HCT116 (cell line): ENCODE measurements around the gene NCMAP. TPM values are rescaled to one million over a fixed set of nuclear protein-coding genes. Genes with fewer than 3 reads are reported as not detected.

Source experiments
- ATAC-seq: fragments of 200-7000 bp; cut with Tn5 transposase; 2 replicates; pipeline ENCODE4 v1.9.1; 2020; ENCODE audit warnings: mild to moderate bottlenecking, moderate library complexity
- BruUV-seq: library from RNA; stranded (reverse); fragments of 400-500 nt; replicated peaks from 2 replicates; lab custom pipeline; 2021; lab: Mats Ljungman, UMichigan
- CTCF ChIA-PET: fragments of 300-600 bp; sonication (Branson Sonifier 250); formaldehyde crosslinking; loops from one replicate; lab custom pipeline; 2021; ENCODE audit warnings: antibody characterized with exemption; lab: Charles Lee
- POLR2A ChIA-PET: fragments of 300-600, 350-600 bp; sonication (Branson Sonifier 250); formaldehyde crosslinking; loops from one replicate; lab custom pipeline; 2021; ENCODE audit warnings: antibody characterized with exemption; lab: Charles Lee
- RAD21 ChIA-PET, 2 experiments: fragments of 300-600 bp; sonication (Branson Sonifier 250); formaldehyde crosslinking; loops; one replicate each; lab custom pipeline; 2023; ENCODE audit warnings: low total read pairs in 2 of 2; ENCODE audit not compliant: uncharacterized antibody in 2 of 2, unreplicated experiment in 2 of 2, low non-redundant PET in 1 of 2; lab: Charles Lee
- DNase-seq: peaks from one replicate; pipeline ENCODE4 v3.0.0-alpha.2; 2010; ENCODE audit warnings: low read depth, low spot score
- H2AFZ ChIP-seq: fragments of 200-600 bp; shearing (Covaris generic), sonication (generic); 2 replicates; pipeline ENCODE4 v1.6.1; 2017; ENCODE audit warnings: low read depth, mixed run types, mixed read lengths, antibody characterized with exemption, low read length; ENCODE audit not compliant: poor library complexity, severe bottlenecking
- H3K27ac ChIP-seq: 2 replicates; pipeline ENCODE4 v1.5.1; 2012; ENCODE audit warnings: low read depth, low read length
- H3K27me3 ChIP-seq: fragments of 200-600 bp; sonication (generic); 2 replicates; pipeline ENCODE4 v1.6.1; 2016; ENCODE audit warnings: mixed run types, low read length, mixed read lengths; ENCODE audit not compliant: insufficient read depth
- H3K36me3 ChIP-seq, 2 experiments: fragments of 200-500 bp in 1 of 2; fragments of 200-600 bp in 1 of 2; sonication (Bioruptor generic) in 1 of 2; sonication (generic) in 1 of 2; 2 replicates each; pipeline versions ENCODE4 v1.5.1 to v1.6.1; 2014 to 2016; ENCODE audit warnings: low read length in 2 of 2, inconsistent platforms in 1 of 2, mixed read lengths in 1 of 2, mixed run types in 1 of 2; ENCODE audit not compliant: insufficient read depth in 2 of 2, control insufficient read depth in 1 of 2
- H3K4me1 ChIP-seq, 2 experiments: fragments of 200-600 bp in 1 of 2; sonication (generic) in 1 of 2; 2 replicates each; pipeline versions ENCODE4 v1.5.1 to v1.6.1; 2012 to 2017; ENCODE audit warnings: low read length in 2 of 2, inconsistent platforms in 1 of 2, mild to moderate bottlenecking in 1 of 2, mixed read lengths in 1 of 2, mixed run types in 1 of 2, moderate library complexity in 1 of 2; ENCODE audit not compliant: insufficient read depth in 2 of 2, control insufficient read depth in 1 of 2
- H3K4me2 ChIP-seq: fragments of 200-600 bp; sonication (generic); 2 replicates; pipeline ENCODE4 v1.6.1; 2017; ENCODE audit warnings: mixed run types, low read length, mixed read lengths
- H3K4me3 ChIP-seq, 2 experiments: fragments of 200-600 bp in 1 of 2; sonication (generic) in 1 of 2; replicated peaks in 1 of 2; 2 replicates each; pipeline ENCODE4 v1.5.1; 2011 to 2016; ENCODE audit warnings: low read length in 2 of 2, control low read depth in 1 of 2, low read depth in 1 of 2, mild to moderate bottlenecking in 1 of 2, mixed read lengths in 1 of 2, mixed run types in 1 of 2
- H3K79me2 ChIP-seq: fragments of 200-600 bp; sonication (generic); 2 replicates; pipeline ENCODE4 v1.6.1; 2017; ENCODE audit warnings: mild to moderate bottlenecking, mixed run types, low read length, moderate library complexity, mixed read lengths; ENCODE audit not compliant: insufficient read depth
- H3K9ac ChIP-seq: fragments of 200-600 bp; sonication (generic); 2 replicates; pipeline ENCODE4 v1.6.1; 2016; ENCODE audit warnings: low read length, mixed read lengths
- H3K9me2 ChIP-seq: fragments of 200-600 bp; sonication (generic), shearing (Covaris generic); 2 replicates; pipeline ENCODE4 v1.6.1; 2017; ENCODE audit warnings: mixed run types, mild to moderate bottlenecking, moderate library complexity; ENCODE audit not compliant: insufficient read depth
- H3K9me3 ChIP-seq, 2 experiments: fragments of 200-500 bp in 1 of 2; fragments of 200-600 bp in 1 of 2; sonication (Bioruptor generic) in 1 of 2; sonication (generic) in 1 of 2; 2 replicates each; pipeline ENCODE4 v1.6.1; 2014 to 2017; ENCODE audit warnings: low read length in 2 of 2, mixed read lengths in 2 of 2, inconsistent platforms in 1 of 2, low read depth in 1 of 2, mild to moderate bottlenecking in 1 of 2, mixed run types in 1 of 2, moderate library complexity in 1 of 2; ENCODE audit not compliant: control insufficient read depth in 1 of 2, insufficient read depth in 1 of 2
- H4K20me1 ChIP-seq: fragments of 200-600 bp; sonication (generic), shearing (Covaris generic); 2 replicates; pipeline ENCODE4 v1.6.1; 2017; ENCODE audit warnings: mixed run types, mild to moderate bottlenecking, moderate library complexity; ENCODE audit not compliant: insufficient read depth
- JUND ChIP-seq: IDR thresholded peaks from 2 replicates; pipeline ENCODE4 v1.6.1; 2012
- RAD21 ChIP-seq: IDR thresholded peaks from 2 replicates; pipeline ENCODE4 v1.6.1; 2012; ENCODE audit warnings: low read depth, mild to moderate bottlenecking
- REST ChIP-seq: IDR thresholded peaks from 2 replicates; pipeline ENCODE4 v1.6.1; 2012; ENCODE audit warnings: low read depth
- SP1 ChIP-seq: IDR thresholded peaks from 2 replicates; pipeline ENCODE4 v1.6.1; 2012; ENCODE audit warnings: low read depth
- ZFX ChIP-seq: fragments of 450-650 bp; IDR thresholded peaks from 2 replicates; pipeline ENCODE4 v1.6.1; 2017
- intact Hi-C: fragments of 100-400 bp; cut with micrococcal nuclease; formaldehyde crosslinking; loops from 2 replicates; pipeline ENCODE4 v1.10.0; 2022
- total RNA-seq: library from RNA; stranded (reverse); gene quantifications from one replicate; pipeline ENCODE4 v1.2.1, GENCODE V29; 2021; ENCODE audit not compliant: unreplicated experiment

Gene NCMAP
- total RNA-seq, 1 experiment from 2014 or later: 0.84 TPM

- no peak for TF ChIP-seq REST
- no TSS peak for BruUV-seq
These were observed 100.2 kb downstream of the NCMAP start for GRCh38 chr1:24656046-24656445.

DNA sequence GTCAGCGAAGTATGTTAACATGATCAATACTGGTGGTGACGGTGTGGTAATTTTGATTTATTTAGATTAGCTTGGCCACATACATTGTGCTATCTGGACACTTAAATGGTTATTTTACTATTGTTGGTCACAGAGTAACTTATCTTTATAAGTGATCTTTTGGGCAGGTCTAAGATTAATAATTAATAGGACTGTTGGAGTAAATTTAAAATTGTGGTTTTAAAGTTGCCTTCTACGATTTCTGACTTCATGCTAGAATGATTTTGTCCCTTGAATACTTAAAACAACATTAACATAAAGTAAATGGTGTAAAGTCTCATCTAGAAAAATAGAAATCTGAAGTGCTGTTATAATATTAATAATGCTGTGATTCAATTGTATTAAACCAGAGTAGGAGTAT lies 101.9 kb downstream of the NCMAP start:
- intact Hi-C loops: no loop called here
- H3K27ac ChIP-seq: no peak overlapping the region
- peaks cover 99% of the 10 kb centered on the region for H3K79me2 ChIP-seq
- BruUV-seq: no TSS peak
- no peak overlapping the region for H3K4me3 ChIP-seq
- H2AFZ ChIP-seq: no peak overlapping the region
- H3K9me2 ChIP-seq: no peaks in the 10 kb centered on the region
- H3K9me3 ChIP-seq: no peaks in the 10 kb centered on the region
- H4K20me1 ChIP-seq: peaks cover 8% of the 10 kb centered on the region; the same call in 1 of the 2 replicates
- H3K36me3 ChIP-seq: peaks cover 82 to 84% of the 10 kb centered on the region in 2 experiments
- ChIA-PET CTCF (interaction anchor here (0.7 to 1.5 kb wide), 4 partner anchors 111 to 177 kb away, joined by 3 to 4 read pairs (median 3); no protein-coding TSS in a partner anchor), RAD21 (no interaction called here)
- H3K9ac ChIP-seq: no peak overlapping the region
- no peak for ATAC-seq
- no peak for DNase-seq
- H3K4me2 ChIP-seq: no peak overlapping the region
- TF ChIP-seq ZFX (no peak), RAD21 (no peak), JUND (no peak), SP1 (no peak)
- TF ChIP-seq, all 23 proteins: peak for 0
- Histone ChIP-seq H3K27me3 (no peaks in the 10 kb centered on the region), H3K4me1 (no peaks in the 10 kb centered on the region)
- POLR2A ChIA-PET: no interaction called here

More at GRCh38 chr1:24656046-24656445, 100.2 kb downstream of the NCMAP start:
- RAD21 ChIA-PET: no interaction called here
- Histone ChIP-seq H4K20me1 (peaks cover 8% of the 10 kb centered on the region; the same call in 1 of the 2 replicates), H3K4me3 (no peak overlapping the region), H3K27ac (no peak overlapping the region), H3K4me2 (no peak overlapping the region), H3K9me3 (no peaks in the 10 kb centered on the region), H2AFZ (no peak overlapping the region), H3K9ac (no peak overlapping the region), H3K79me2 (peaks cover 97% of the 10 kb centered on the region), H3K27me3 (no peaks in the 10 kb centered on the region), H3K9me2 (no peaks in the 10 kb centered on the region), H3K36me3 (peaks cover 81% of the 10 kb centered on the region in 2 experiments), H3K4me1 (no peaks in the 10 kb centered on the region)
- POLR2A ChIA-PET: no interaction called here
- no peak for ATAC-seq
- DNase-seq: no peak
- intact Hi-C loops: no loop called here
- CTCF ChIA-PET: interaction anchor here (2.2 kb wide), 1 partner anchor 179 kb away, joined by 8 read pairs; no protein-coding TSS in a partner anchor

Other genes with a start within 250 kb of the NCMAP start
- gene GRHL3, start 236.7 kb upstream of the NCMAP start, total RNA-seq: 1.0 TPM
- 13.4 TPM for gene STPG1, start 142.3 kb upstream of the NCMAP start, total RNA-seq
- gene NIPAL3, start 140.3 kb upstream of the NCMAP start, total RNA-seq: 16.6 TPM
- 13.3 TPM for gene RCAN3, start 53.3 kb upstream of the NCMAP start, total RNA-seq
- gene SRRM1, start 87.2 kb downstream of the NCMAP start, total RNA-seq: 184 TPM
- gene CLIC4, start 189.4 kb downstream of the NCMAP start, total RNA-seq: 77.2 TPM